Keratinocyte (primary cell): ENCODE measurements around the gene AMZ1. TPM values are rescaled to one million over a fixed set of nuclear protein-coding genes. Genes with fewer than 3 reads are reported as not detected.

Experiments used
- DNase-seq: peaks from one replicate; pipeline ENCODE4 v3.0.0-alpha.2; 2011; ENCODE audit warnings: low read depth, missing footprints, low spot score
- FAIRE-seq: peaks from 2 replicates; lab custom pipeline; 2011; peaks lifted over from hg19 to GRCh38; lab: Jason Lieb, UNC
- H2AFZ ChIP-seq: 2 replicates; pipeline ENCODE4 v1.6.0; 2012; ENCODE audit warnings: low read length, control low read depth, inconsistent platforms; ENCODE audit not compliant: control insufficient read depth
- H3K27ac ChIP-seq: 2 replicates; pipeline ENCODE4 v1.5.1; 2011; ENCODE audit warnings: low read length; ENCODE audit not compliant: control insufficient read depth, insufficient read depth
- H3K27me3 ChIP-seq: 3 replicates; pipeline ENCODE4 v1.6.0; 2011; ENCODE audit warnings: low read length; ENCODE audit not compliant: control insufficient read depth, insufficient read depth; ENCODE audit errors: extremely low read depth
- H3K36me3 ChIP-seq, 2 experiments: 2 replicates in 1 of 2; 3 replicates in 1 of 2; pipeline ENCODE4 v1.5.1; 2011; ENCODE audit warnings: low read length in 2 of 2, mild to moderate bottlenecking in 1 of 2; ENCODE audit not compliant: control insufficient read depth in 2 of 2, insufficient read depth in 2 of 2; ENCODE audit errors: extremely low read depth in 1 of 2
- H3K4me1 ChIP-seq: 3 replicates; pipeline ENCODE4 v1.5.1; 2011; ENCODE audit warnings: low read length; ENCODE audit not compliant: control insufficient read depth, insufficient read depth; ENCODE audit errors: extremely low read depth
- H3K4me2 ChIP-seq: 3 replicates; pipeline ENCODE4 v1.6.0; 2011; ENCODE audit warnings: low read depth, low read length; ENCODE audit not compliant: control insufficient read depth, insufficient read depth; ENCODE audit errors: extremely low read depth
- H3K4me3 ChIP-seq, 3 experiments: fragments of 200-600 bp in 1 of 3; sonication (generic) in 1 of 3; 2 replicates in 2 of 3; 3 replicates in 1 of 3; pipeline ENCODE4 v1.5.1; 2011 to 2016; ENCODE audit warnings: low read length in 3 of 3, mild to moderate bottlenecking in 3 of 3, control low read depth in 2 of 3, inconsistent platforms in 1 of 3, low read depth in 1 of 3, mixed read lengths in 1 of 3, mixed run types in 1 of 3, moderate library complexity in 1 of 3; ENCODE audit not compliant: control insufficient read depth in 2 of 3, insufficient read depth in 2 of 3; ENCODE audit errors: extremely low read depth in 1 of 3
- H3K79me2 ChIP-seq: 2 replicates; pipeline ENCODE4 v1.6.0; 2012; ENCODE audit warnings: low read length; ENCODE audit not compliant: control insufficient read depth, insufficient read depth
- H3K9ac ChIP-seq: 3 replicates; pipeline ENCODE4 v1.6.0; 2011; ENCODE audit warnings: low read length; ENCODE audit not compliant: control insufficient read depth, insufficient read depth; ENCODE audit errors: extremely low read depth
- H3K9me1 ChIP-seq: 3 replicates; pipeline ENCODE4 v1.6.0; 2011; ENCODE audit warnings: low read length; ENCODE audit not compliant: control insufficient read depth, insufficient read depth; ENCODE audit errors: extremely low read depth
- H3K9me3 ChIP-seq: 2 replicates; pipeline ENCODE4 v1.5.1; 2012; ENCODE audit warnings: low read depth, low read length; ENCODE audit not compliant: control insufficient read depth
- H4K20me1 ChIP-seq: 3 replicates; pipeline ENCODE4 v1.6.0; 2011; ENCODE audit warnings: low read length; ENCODE audit not compliant: control insufficient read depth, insufficient read depth; ENCODE audit errors: extremely low read depth
- EZH2 ChIP-seq: IDR thresholded peaks from one replicate; pipeline ENCODE4 v1.6.1; 2012; ENCODE audit warnings: inconsistent platforms, mild to moderate bottlenecking, low read length, moderate library complexity
- dilution Hi-C: fragments of 300-500 bp; cut with MboI; formaldehyde crosslinking; loops from one replicate; pipeline ENCODE4 v1.7.0; 2020; ENCODE audit warnings: low sequenced_read_pairs; ENCODE audit not compliant: extremely low pct_ligation_motif_present
- polyA plus RNA-seq, 5 experiments: library from polyadenylated mRNA; depleted of rRNA in 3 of 5; stranded (reverse) in 3 of 5; stranded (forward) in 1 of 5; unstranded in 1 of 5; fragments of >200 nt; gene quantifications; 1 replicate in 1 of 5; 2 replicates in 3 of 5; 3 replicates in 1 of 5; pipeline versions ENCODE4 v1.2.1 to v1.2.3, GENCODE V29; 2011 to 2012; ENCODE audit warnings: missing spikeins in 2 of 5, low read depth in 1 of 5, low replicate concordance in 1 of 5
- TF ChIP-seq, protein P1 (sequence below), 3 experiments: IDR thresholded peaks in 1 of 3; conservative IDR thresholded peaks in 1 of 3; optimal IDR thresholded peaks in 1 of 3; 2 replicates in 2 of 3; 3 replicates in 1 of 3; pipeline versions ENCODE3 to v1.5.1; 2011; ENCODE audit warnings: low read length in 3 of 3, mild to moderate bottlenecking in 3 of 3, moderate library complexity in 2 of 3, control low read depth in 1 of 3, inconsistent platforms in 1 of 3; ENCODE audit not compliant: insufficient read depth in 2 of 3; ENCODE audit errors: extremely low read depth in 1 of 3

The AMZ1 gene
- polyA plus RNA-seq, 1 donor (not counting 4 experiments of a cell fraction or from before 2014, with no cell fraction given) = 0.04 TPM

DNA sequence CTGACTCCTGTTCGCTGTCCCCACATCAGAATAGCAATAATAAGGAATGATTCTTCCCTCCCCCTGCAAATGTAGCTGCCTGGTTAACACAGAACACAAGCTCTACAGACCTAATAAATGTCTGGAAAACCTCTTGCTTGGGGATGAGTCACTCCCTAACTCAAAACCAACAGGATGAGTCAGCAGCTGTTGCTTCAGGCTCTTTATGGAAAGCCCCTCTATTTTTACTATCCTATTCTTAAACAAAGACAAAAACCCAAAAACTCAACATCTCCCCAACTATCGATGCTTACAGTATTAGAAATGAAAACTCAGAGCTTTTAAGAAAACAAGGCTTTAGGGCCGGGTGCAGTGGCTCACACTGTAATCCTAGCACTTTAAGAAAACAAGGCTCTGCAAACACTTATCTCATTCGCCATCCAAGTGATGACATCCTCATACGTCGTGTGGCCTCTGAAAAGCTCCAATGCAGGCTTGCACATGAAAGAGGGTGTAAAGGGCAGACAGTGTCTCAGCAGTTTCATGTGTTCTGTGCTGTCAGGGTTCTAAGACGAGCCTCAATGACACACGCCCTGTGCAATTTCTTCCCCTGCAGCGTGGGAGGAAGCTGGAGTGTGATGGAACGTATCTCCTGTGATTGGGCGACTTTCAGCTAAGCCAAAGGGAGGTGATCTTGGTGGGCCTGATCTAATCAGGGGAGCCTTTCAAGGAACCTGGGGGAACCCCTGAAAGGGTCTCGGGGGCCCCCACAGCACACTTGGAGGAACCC, 70.1 kb downstream of the AMZ1 start:
- dilution Hi-C loops = no loop called here
- Histone ChIP-seq H3K9ac (peak overlapping the region; percentile 76), H3K4me1 (peaks cover 50% of the 10 kb centered on the region), H3K9me3 (no peaks in the 10 kb centered on the region), H3K4me2 (peak overlapping the region; percentile 94), H3K36me3 (peaks cover 3% of the 10 kb centered on the region in 2 experiments), H3K79me2 (peaks cover 8% of the 10 kb centered on the region), H2AFZ (no peak overlapping the region), H4K20me1 (no peaks in the 10 kb centered on the region), H3K27ac (peak overlapping the region; percentile 83), H3K9me1 (no peaks in the 10 kb centered on the region), H3K27me3 (no peaks in the 10 kb centered on the region), H3K4me3 (peak overlapping the region in 1 of 3 experiments; percentile 29)
- peak; percentile 93 for FAIRE-seq
- peak; percentile 90 for DNase-seq
- TF ChIP-seq, protein P1, sequence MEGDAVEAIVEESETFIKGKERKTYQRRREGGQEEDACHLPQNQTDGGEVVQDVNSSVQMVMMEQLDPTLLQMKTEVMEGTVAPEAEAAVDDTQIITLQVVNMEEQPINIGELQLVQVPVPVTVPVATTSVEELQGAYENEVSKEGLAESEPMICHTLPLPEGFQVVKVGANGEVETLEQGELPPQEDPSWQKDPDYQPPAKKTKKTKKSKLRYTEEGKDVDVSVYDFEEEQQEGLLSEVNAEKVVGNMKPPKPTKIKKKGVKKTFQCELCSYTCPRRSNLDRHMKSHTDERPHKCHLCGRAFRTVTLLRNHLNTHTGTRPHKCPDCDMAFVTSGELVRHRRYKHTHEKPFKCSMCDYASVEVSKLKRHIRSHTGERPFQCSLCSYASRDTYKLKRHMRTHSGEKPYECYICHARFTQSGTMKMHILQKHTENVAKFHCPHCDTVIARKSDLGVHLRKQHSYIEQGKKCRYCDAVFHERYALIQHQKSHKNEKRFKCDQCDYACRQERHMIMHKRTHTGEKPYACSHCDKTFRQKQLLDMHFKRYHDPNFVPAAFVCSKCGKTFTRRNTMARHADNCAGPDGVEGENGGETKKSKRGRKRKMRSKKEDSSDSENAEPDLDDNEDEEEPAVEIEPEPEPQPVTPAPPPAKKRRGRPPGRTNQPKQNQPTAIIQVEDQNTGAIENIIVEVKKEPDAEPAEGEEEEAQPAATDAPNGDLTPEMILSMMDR (optimal IDR thresholded peaks at IDR 0.05 in 1 of 3, IDR thresholded peaks at IDR 0.05 in 1 of 3, conservative IDR thresholded peaks at IDR 0.05 in 1 of 3; ENCODE audit: extremely low read depth in 1 of 3, insufficient read depth in 2 of 3, low read length in 3 of 3) = no peak

DNA sequence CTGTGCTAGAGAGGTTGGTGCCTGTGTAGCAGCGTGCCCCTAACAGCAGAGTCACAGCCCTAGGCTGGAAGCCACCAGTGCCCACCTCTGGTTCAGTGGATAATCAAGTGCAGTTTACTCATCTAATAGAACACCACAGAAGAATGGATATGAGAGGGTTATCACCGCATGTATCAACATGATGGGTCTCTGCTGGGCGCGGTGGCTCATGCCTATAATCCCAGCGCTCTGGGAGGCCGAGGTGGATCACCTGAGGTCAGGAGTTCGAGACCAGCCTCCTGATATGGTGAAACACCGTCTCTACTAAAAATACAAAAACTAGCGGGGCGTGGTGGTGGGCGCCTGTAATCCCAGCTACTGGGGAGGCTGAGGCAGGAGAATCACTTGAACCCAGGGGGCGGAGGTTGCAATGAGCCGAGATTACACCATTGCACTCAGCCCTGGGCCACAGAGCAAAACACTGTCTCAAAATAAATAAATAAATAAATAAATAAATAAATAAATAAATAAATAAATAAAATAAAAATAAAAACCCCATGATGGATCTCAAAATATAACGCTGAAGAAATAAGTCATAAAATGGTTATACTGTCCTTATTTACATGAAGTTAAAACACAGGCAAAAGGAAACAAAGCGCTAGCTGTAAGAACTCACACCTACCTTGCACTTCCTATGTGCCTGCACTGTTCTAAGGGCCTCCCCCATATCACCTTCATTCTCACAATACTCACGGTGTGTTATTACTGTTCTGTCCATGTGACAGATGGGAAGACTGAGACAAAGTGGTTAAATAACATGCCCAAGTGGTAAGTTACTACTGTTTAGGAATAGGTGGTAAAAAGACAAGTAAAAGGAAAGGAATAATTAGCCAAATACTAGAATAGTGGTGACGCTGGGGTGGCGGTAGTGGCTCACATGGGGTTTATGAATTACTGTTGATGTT, 70.9 kb downstream of the AMZ1 start:
- dilution Hi-C loops = no loop called here
- H3K4me3 ChIP-seq = peak overlapping the region in 1 of 3 experiments; percentile 2

More for the DNA sequence above, 70.9 kb downstream of the AMZ1 start:
- Histone ChIP-seq H3K4me1 (peaks cover 57% of the 10 kb centered on the region), H2AFZ (no peak overlapping the region), H3K9ac (peak overlapping the region; percentile 76), H3K9me1 (no peaks in the 10 kb centered on the region), H3K4me2 (peak overlapping the region; percentile 94), H3K27ac (peak overlapping the region; percentile 83), H4K20me1 (no peaks in the 10 kb centered on the region), H3K36me3 (peaks cover 3% of the 10 kb centered on the region in 2 experiments), H3K79me2 (peaks cover 8% of the 10 kb centered on the region), H3K27me3 (no peaks in the 10 kb centered on the region), H3K9me3 (no peaks in the 10 kb centered on the region)
- peak; percentile 26 for FAIRE-seq
- no peak for TF ChIP-seq EZH2
- TF ChIP-seq, protein P1 (optimal IDR thresholded peaks at IDR 0.05 in 1 of 3, IDR thresholded peaks at IDR 0.05 in 1 of 3, conservative IDR thresholded peaks at IDR 0.05 in 1 of 3; ENCODE audit: extremely low read depth in 1 of 3, insufficient read depth in 2 of 3, low read length in 3 of 3) = no peak
- peak; percentile 50 for DNase-seq
